SK-N-SH (cell line): ENCODE results near the gene MPHOSPH9. TPM values are rescaled to one million over a fixed set of nuclear protein-coding genes. Genes with fewer than 3 reads are reported as not detected.
"Not testable (repeated sequence)": the region's sequence is repeated elsewhere in the genome, so short reads cannot be mapped to it uniquely, and the experiment has no call there.

Experiments
- CTCF ChIA-PET: fragments of 300-600, 350-600 bp; formaldehyde crosslinking; extraction: SDS; loops from one replicate; lab custom pipeline; 2021; lab: Yijun Ruan, JAX
- POLR2A ChIA-PET: fragments of 350-600 bp; sonication (Branson Sonifier 250); formaldehyde crosslinking; extraction: SDS; loops from one replicate; lab custom pipeline; 2020; ENCODE audit warnings: antibody characterized with exemption, inconsistent platforms; lab: Yijun Ruan, JAX
- DNase-seq: peaks from one replicate; pipeline ENCODE4 v3.0.0; 2012
- H2AFZ ChIP-seq: fragments of 200-600 bp; sonication (generic); 2 replicates; pipeline ENCODE4 v1.8.1; 2016; ENCODE audit warnings: antibody characterized with exemption, mild to moderate bottlenecking, low read depth
- H3F3A ChIP-seq: fragments of 200-600 bp; sonication (generic); replicated peaks from 2 replicates; pipeline ENCODE3; 2016; ENCODE audit warnings: antibody characterized with exemption, mild to moderate bottlenecking; ENCODE audit not compliant: insufficient read depth
- H3K27ac ChIP-seq, 2 experiments: fragments of 200-500 bp in 1 of 2; fragments of 200-600 bp in 1 of 2; sonication (Bioruptor generic) in 1 of 2; sonication (generic), shearing (Covaris generic) in 1 of 2; 2 replicates each; pipeline versions ENCODE4 v1.5.1 to v1.6.1; 2014 to 2016; ENCODE audit warnings: low read depth in 2 of 2, inconsistent platforms in 1 of 2, low read length in 1 of 2, mild to moderate bottlenecking in 1 of 2, mixed read lengths in 1 of 2
- H3K27me3 ChIP-seq: fragments of 200-600 bp; sonication (generic), shearing (Covaris generic); 2 replicates; pipeline ENCODE4 v1.6.1; 2016; ENCODE audit warnings: mixed run types; ENCODE audit not compliant: insufficient read depth
- H3K36me3 ChIP-seq, 2 experiments: fragments of 200-500 bp in 1 of 2; fragments of 200-600 bp in 1 of 2; sonication (Bioruptor generic) in 1 of 2; sonication (generic) in 1 of 2; replicated peaks in 1 of 2; 2 replicates each; pipeline versions ENCODE3 to v1.5.1; 2014 to 2016; ENCODE audit warnings: low read length in 1 of 2, mild to moderate bottlenecking in 1 of 2; ENCODE audit not compliant: insufficient read depth in 2 of 2, control insufficient read depth in 1 of 2
- H3K4me1 ChIP-seq, 2 experiments: fragments of 200-500 bp in 1 of 2; fragments of 200-600 bp in 1 of 2; sonication (Bioruptor generic) in 1 of 2; sonication (generic), shearing (Covaris generic) in 1 of 2; 2 replicates each; pipeline versions ENCODE4 v1.5.1 to v1.6.1; 2014 to 2016; ENCODE audit warnings: low read depth in 1 of 2, low read length in 1 of 2, mixed run types in 1 of 2; ENCODE audit not compliant: insufficient read depth in 2 of 2, control insufficient read depth in 1 of 2
- H3K4me2 ChIP-seq: fragments of 200-600 bp; sonication (generic), shearing (Covaris generic); 2 replicates; pipeline ENCODE4 v1.6.1; 2017; ENCODE audit warnings: mixed run types
- H3K4me3 ChIP-seq, 2 experiments: fragments of 200-500 bp in 1 of 2; fragments of 200-600 bp in 1 of 2; sonication (Bioruptor generic) in 1 of 2; sonication (generic), shearing (Covaris generic) in 1 of 2; 2 replicates each; pipeline versions ENCODE4 v1.5.1 to v1.8.1; 2014 to 2016; ENCODE audit warnings: low read depth in 2 of 2, inconsistent platforms in 1 of 2, low read length in 1 of 2, mild to moderate bottlenecking in 1 of 2, mixed read lengths in 1 of 2, moderate library complexity in 1 of 2
- H3K79me2 ChIP-seq: fragments of 200-600 bp; sonication (generic); 2 replicates; pipeline ENCODE4 v1.8.1; 2017; ENCODE audit warnings: mild to moderate bottlenecking; ENCODE audit not compliant: insufficient read depth
- H3K9ac ChIP-seq: fragments of 200-600 bp; sonication (generic); 2 replicates; pipeline ENCODE4 v1.6.1; 2017; ENCODE audit warnings: mixed run types
- H3K9me2 ChIP-seq: fragments of 200-600 bp; sonication (generic); 2 replicates; pipeline ENCODE4 v1.6.1; 2017; ENCODE audit warnings: mixed run types
- H3K9me3 ChIP-seq: fragments of 200-600 bp; sonication (generic); 2 replicates; pipeline ENCODE4 v1.6.1; 2017; ENCODE audit warnings: mixed run types, mild to moderate bottlenecking, moderate library complexity
- H4K20me1 ChIP-seq: fragments of 200-600 bp; sonication (generic); 2 replicates; pipeline ENCODE4 v1.6.1; 2017; ENCODE audit warnings: mild to moderate bottlenecking, mixed run types; ENCODE audit not compliant: insufficient read depth
- EP300 ChIP-seq, 2 experiments: IDR thresholded peaks; 2 replicates each; pipeline versions ENCODE4 v1.4.0 to v1.6.1; 2012; ENCODE audit warnings: borderline replicate concordance in 1 of 2, low read depth in 1 of 2, low read length in 1 of 2
- GABPA ChIP-seq: IDR thresholded peaks from 2 replicates; pipeline ENCODE4 v1.4.0; 2012; ENCODE audit warnings: low read depth, mild to moderate bottlenecking
- GATA2 ChIP-seq: sonication (generic); formaldehyde crosslinking; IDR thresholded peaks from 2 replicates; pipeline ENCODE4 v1.5.0; 2020; ENCODE audit warnings: mild to moderate bottlenecking, missing genetic modification reagents
- MEF2A ChIP-seq: IDR thresholded peaks from 2 replicates; pipeline ENCODE4 v1.4.0; 2012; ENCODE audit warnings: low read depth, borderline replicate concordance
- PBX3 ChIP-seq: IDR thresholded peaks from 2 replicates; pipeline ENCODE4; 2012
- POLR2AphosphoS5 ChIP-seq: IDR thresholded peaks from 2 replicates; pipeline ENCODE4 v1.6.1; 2012; ENCODE audit warnings: low read depth, low read length
- REST ChIP-seq: IDR thresholded peaks from 2 replicates; pipeline ENCODE4 v1.6.1; 2012; ENCODE audit warnings: mild to moderate bottlenecking, low read depth, low read length, moderate library complexity
- ZBTB33 ChIP-seq: IDR thresholded peaks from 2 replicates; pipeline ENCODE4 v1.4.0; 2012; ENCODE audit warnings: low read depth, borderline replicate concordance
- WGBS: methylation state at CpG from one replicate; pipeline ENCODE4 v1.1.6; 2017; ENCODE audit warnings: low lambda C conversion rate; 5-methylcytosine and 5-hydroxymethylcytosine counted together
- polyA plus RNA-seq, 3 experiments: library from polyadenylated mRNA; depleted of rRNA; stranded (reverse); fragments of >200 nt; gene quantifications; 2 replicates each; pipeline ENCODE4 v1.2.3, GENCODE V29; 2012

The MPHOSPH9 gene
- polyA plus RNA-seq, 1 of the 3 experiments (the other 2 are of a cell fraction) = 9.0 TPM

- DNase-seq = no peak
- Histone ChIP-seq H3K4me1 (peaks cover 0 to 3% of the 10 kb centered on the region in 2 experiments; a peak in 2 of 4 replicates), H3F3A (peaks cover 25% of the 10 kb centered on the region), H3K4me2 (no peak overlapping the region), H3K27ac (no peak overlapping the region), H2AFZ (no peak overlapping the region), H3K9me3 (no peaks in the 10 kb centered on the region), H3K9me2 (no peaks in the 10 kb centered on the region), H4K20me1 (peaks cover 8% of the 10 kb centered on the region; the same call in 1 of the 2 replicates), H3K4me3 (no peak overlapping the region), H3K36me3 (peaks cover 37 to 60% of the 10 kb centered on the region in 2 experiments), H3K79me2 (peaks cover 91% of the 10 kb centered on the region), H3K9ac (no peak overlapping the region), H3K27me3 (no peaks in the 10 kb centered on the region)
- no peak for TF ChIP-seq REST
- TF ChIP-seq GATA2 (CRISPR knock-in tag) = no peak
- TF ChIP-seq MEF2A = no peak
- TF ChIP-seq PBX3 = no peak
- TF ChIP-seq POLR2AphosphoS5 = no peak
- TF ChIP-seq ZBTB33 = no peak
- no peak for TF ChIP-seq EP300 (IDR thresholded peaks at IDR 0.05; ENCODE audit: borderline replicate concordance in 1 of 2, low read depth in 1 of 2, low read length in 1 of 2)
- no peak for TF ChIP-seq GABPA
- ChIA-PET POLR2A (interaction anchor here (1.0 kb wide), 2 partner anchors 16 to 21 kb away, joined by 3 to 4 read pairs; partner anchors contain the start of gene MPHOSPH9), CTCF (interaction anchor here (1.1 kb wide), 1 partner anchor 16 kb away, joined by 3 read pairs; no protein-coding TSS in a partner anchor)
- 91% methylated on average over 21 of the region's 24 CpGs for WGBS
These were observed 20.9 kb upstream of the MPHOSPH9 start for GRCh38 chr12:123253641-123254459.

GRCh38 chr12:123252365-123252764 lies 19.4 kb upstream of the MPHOSPH9 start:
- H3K9me2 ChIP-seq, H3K4me1 ChIP-seq, H3K27ac ChIP-seq, H3K9ac ChIP-seq, H3K4me3 ChIP-seq, H4K20me1 ChIP-seq, H3K4me2 ChIP-seq, CTCF ChIA-PET, H3K27me3 ChIP-seq, DNase-seq, H2AFZ ChIP-seq, H3K9me3 ChIP-seq: not testable (repeated sequence)
- Histone ChIP-seq H3F3A (peaks cover 18% of the 10 kb centered on the region), H3K79me2 (peaks cover 97% of the 10 kb centered on the region), H3K36me3 (peaks cover 24 to 53% of the 10 kb centered on the region in 2 experiments)
- WGBS = 97% methylated on average over 9 of the region's 9 CpGs
- POLR2A ChIA-PET = interaction anchor here (1.2 kb wide), 1 partner anchor 15 kb away, joined by 7 read pairs; no protein-coding TSS in a partner anchor
